Muscle of arm (tissue), 12 donors: ENCODE results near the gene PRDX6. TPM values are rescaled to one million over a fixed set of nuclear protein-coding genes. Genes with fewer than 3 reads are reported as not detected.
A peak's percentile ranks its signal among the peaks of the same experiment; 100 is the strongest.
"Not testable (repeated sequence)": the region's sequence is repeated elsewhere in the genome, so short reads cannot be mapped to it uniquely, and the experiment has no call there.

Experiments
- DNase-seq: peaks from one replicate; pipeline ENCODE4 v3.0.0-alpha.2; 2013
- polyA plus RNA-seq, 12 donors: library from polyadenylated mRNA; unstranded; fragments of 120-200 nt; gene quantifications; one replicate each; pipeline ENCODE4 v1.2.1, GENCODE V29; 2013; ENCODE audit not compliant: insufficient read length in 12 of 12

Gene PRDX6
- polyA plus RNA-seq, 12 donors = 273 to 650 (median 508) TPM; not detected in 1

- DNase-seq = no peak
Observed at GRCh38 chr1:173453982-173454381, 23.2 kb upstream of the PRDX6 start.

GRCh38 chr1:173454966-173455524 lies 22.1 kb upstream of the PRDX6 start:
- DNase-seq = no peak

GRCh38 chr1:173459885-173460284 lies 17.2 kb upstream of the PRDX6 start:
- no peak for DNase-seq

GRCh38 chr1:173462666-173463065 lies 14.5 kb upstream of the PRDX6 start:
- DNase-seq = not testable (repeated sequence)

GRCh38 chr1:173464185-173464584 lies 12.9 kb upstream of the PRDX6 start:
- DNase-seq = not testable (repeated sequence)

- DNase-seq = no peak
Observed at GRCh38 chr1:173467426-173467825, 9.7 kb upstream of the PRDX6 start.

- DNase-seq = no peak
Observed at GRCh38 chr1:173469656-173470055, 7.5 kb upstream of the PRDX6 start.

- DNase-seq = no peak
Observed at GRCh38 chr1:173470608-173471007, 6.5 kb upstream of the PRDX6 start.

GRCh38 chr1:173473599-173474011 lies 3.5 kb upstream of the PRDX6 start:
- DNase-seq = no peak

GRCh38 chr1:173474097-173474779 lies 2.9 kb upstream of the PRDX6 start:
- no peak for DNase-seq

- DNase-seq = not testable (repeated sequence)
Observed at GRCh38 chr1:173474780-173475421, 2.2 kb upstream of the PRDX6 start.

- DNase-seq = no peak
Observed at GRCh38 chr1:173475564-173476196, 1.5 kb upstream of the PRDX6 start.

- no peak for DNase-seq
Observed at GRCh38 chr1:173476197-173476664, 904 bp upstream of the PRDX6 start.

- peak; percentile 89 for DNase-seq
Observed at GRCh38 chr1:173476665-173477285, 360 bp upstream of the PRDX6 start.

GRCh38 chr1:173478094-173478674 lies 1.0 kb downstream of the PRDX6 start:
- DNase-seq = peak; percentile 70

GRCh38 chr1:173479649-173480048 lies 2.5 kb downstream of the PRDX6 start:
- DNase-seq = no peak

GRCh38 chr1:173481195-173481772 lies 4.1 kb downstream of the PRDX6 start:
- no peak for DNase-seq

GRCh38 chr1:173482683-173483082 lies 5.5 kb downstream of the PRDX6 start:
- DNase-seq = no peak

- DNase-seq = no peak
Observed at GRCh38 chr1:173484276-173484675, 7.1 kb downstream of the PRDX6 start.

GRCh38 chr1:173485401-173485800 lies 8.3 kb downstream of the PRDX6 start:
- no peak for DNase-seq

GRCh38 chr1:173488001-173488400 lies 10.9 kb downstream of the PRDX6 start:
- no peak for DNase-seq
